HepG2 (cell line): Measurements from ENCODE around the gene CHD9. TPM values are rescaled to one million over a fixed set of nuclear protein-coding genes. Genes with fewer than 3 reads are reported as not detected.

Experiments
- BORCS8-MEF2B ChIP-seq: sonication (generic); formaldehyde crosslinking; IDR thresholded peaks from 2 replicates; pipeline ENCODE4 v1.8.0; 2022; ENCODE audit warnings: mild to moderate bottlenecking, missing genetic modification reagents
- SKI ChIP-seq: fragments of 450-650 bp; IDR thresholded peaks from one replicate; pipeline ENCODE4 v1.6.1; 2018; ENCODE audit warnings: mild to moderate bottlenecking; ENCODE audit not compliant: partially characterized antibody
- SP4 ChIP-seq: sonication (generic); formaldehyde crosslinking; IDR thresholded peaks from 2 replicates; pipeline ENCODE4 v1.8.1; 2023; ENCODE audit warnings: mild to moderate bottlenecking, missing genetic modification reagents
- TRIM24 ChIP-seq: sonication (generic); formaldehyde crosslinking; IDR thresholded peaks from 2 replicates; pipeline ENCODE4 v1.8.0; 2022; ENCODE audit warnings: mild to moderate bottlenecking, missing genetic modification reagents
- ZMYM3 ChIP-seq: sonication (generic); formaldehyde crosslinking; IDR thresholded peaks from 2 replicates; pipeline ENCODE4 v1.5.1; 2020; ENCODE audit warnings: mild to moderate bottlenecking, missing genetic modification reagents
- ZNF251 ChIP-seq: sonication (generic); formaldehyde crosslinking; IDR thresholded peaks from 2 replicates; pipeline ENCODE4 v1.9.0; 2021; ENCODE audit warnings: mild to moderate bottlenecking, missing genetic modification reagents
- ZNF460 ChIP-seq: sonication (generic); formaldehyde crosslinking; IDR thresholded peaks from 2 replicates; pipeline ENCODE4 v1.5.1; 2020; ENCODE audit warnings: missing genetic modification reagents, mild to moderate bottlenecking, borderline replicate concordance
- ZNF616 ChIP-seq: sonication (generic); formaldehyde crosslinking; IDR thresholded peaks from 2 replicates; pipeline ENCODE4 v1.5.0; 2020; ENCODE audit warnings: low read depth, mild to moderate bottlenecking, missing genetic modification reagents
- ZSCAN31 ChIP-seq: sonication (generic); formaldehyde crosslinking; IDR thresholded peaks from 2 replicates; pipeline ENCODE4 v1.5.0; 2020; ENCODE audit warnings: low read depth, mild to moderate bottlenecking, missing genetic modification reagents
- polyA plus RNA-seq, 8 experiments: library from polyadenylated mRNA; depleted of rRNA in 3 of 8; stranded (reverse) in 7 of 8; unstranded in 1 of 8; fragments of >200 nt; fragmentation: Illumina TruSeq in 4 of 8; extraction: Trizol in 4 of 8; gene quantifications; 2 replicates each; pipeline versions ENCODE4 v1.2.1 to v1.2.3, GENCODE V29; 2011 to 2016; ENCODE audit warnings: low read depth in 4 of 8, missing spikeins in 1 of 8, mixed read lengths in 1 of 8; ENCODE audit not compliant: insufficient read depth in 1 of 8
- total RNA-seq, 5 experiments: library from RNA; depleted of rRNA; stranded (reverse); fragments of >200 nt; fragmentation: Illumina TruSeq; extraction: Trizol; gene quantifications; 2 replicates each; pipeline ENCODE4 v1.2.3, GENCODE V29; 2016; ENCODE audit warnings: low read depth in 1 of 5
- TF ChIP-seq, protein P1 (sequence below): sonication (generic); formaldehyde crosslinking; IDR thresholded peaks from 2 replicates; pipeline ENCODE4 v1.5.0; 2020; ENCODE audit warnings: missing genetic modification reagents, mild to moderate bottlenecking, borderline replicate concordance
- TF ChIP-seq, protein P2 (sequence below): sonication (generic); formaldehyde crosslinking; IDR thresholded peaks from 2 replicates; pipeline ENCODE4 v1.4.0; 2020; ENCODE audit warnings: low read depth, mild to moderate bottlenecking, missing genetic modification reagents
- TF ChIP-seq, protein P3 (sequence below): sonication (generic); formaldehyde crosslinking; IDR thresholded peaks from 2 replicates; pipeline ENCODE4 v1.8.0; 2022; ENCODE audit warnings: low read depth, missing genetic modification reagents
- TF ChIP-seq, protein P4 (sequence below): sonication (generic); formaldehyde crosslinking; IDR thresholded peaks from 2 replicates; pipeline ENCODE4 v1.5.1; 2020; ENCODE audit warnings: mild to moderate bottlenecking, moderate library complexity, missing genetic modification reagents
- TF ChIP-seq, protein P5 (sequence below): sonication (generic); formaldehyde crosslinking; IDR thresholded peaks from 2 replicates; pipeline ENCODE4 v1.8.1; 2023; ENCODE audit warnings: mild to moderate bottlenecking, missing genetic modification reagents, borderline replicate concordance
- TF ChIP-seq, protein P6 (sequence below): sonication (generic); formaldehyde crosslinking; IDR thresholded peaks from 2 replicates; pipeline ENCODE4 v1.9.0; 2022; ENCODE audit warnings: low read depth, missing genetic modification reagents

The CHD9 gene
- total and polyA plus RNA-seq, 2 of the 13 experiments (the other 11 are each of a cell fraction or from before 2014, with no cell fraction given) = 23.4 to 27.7 TPM

DNA sequence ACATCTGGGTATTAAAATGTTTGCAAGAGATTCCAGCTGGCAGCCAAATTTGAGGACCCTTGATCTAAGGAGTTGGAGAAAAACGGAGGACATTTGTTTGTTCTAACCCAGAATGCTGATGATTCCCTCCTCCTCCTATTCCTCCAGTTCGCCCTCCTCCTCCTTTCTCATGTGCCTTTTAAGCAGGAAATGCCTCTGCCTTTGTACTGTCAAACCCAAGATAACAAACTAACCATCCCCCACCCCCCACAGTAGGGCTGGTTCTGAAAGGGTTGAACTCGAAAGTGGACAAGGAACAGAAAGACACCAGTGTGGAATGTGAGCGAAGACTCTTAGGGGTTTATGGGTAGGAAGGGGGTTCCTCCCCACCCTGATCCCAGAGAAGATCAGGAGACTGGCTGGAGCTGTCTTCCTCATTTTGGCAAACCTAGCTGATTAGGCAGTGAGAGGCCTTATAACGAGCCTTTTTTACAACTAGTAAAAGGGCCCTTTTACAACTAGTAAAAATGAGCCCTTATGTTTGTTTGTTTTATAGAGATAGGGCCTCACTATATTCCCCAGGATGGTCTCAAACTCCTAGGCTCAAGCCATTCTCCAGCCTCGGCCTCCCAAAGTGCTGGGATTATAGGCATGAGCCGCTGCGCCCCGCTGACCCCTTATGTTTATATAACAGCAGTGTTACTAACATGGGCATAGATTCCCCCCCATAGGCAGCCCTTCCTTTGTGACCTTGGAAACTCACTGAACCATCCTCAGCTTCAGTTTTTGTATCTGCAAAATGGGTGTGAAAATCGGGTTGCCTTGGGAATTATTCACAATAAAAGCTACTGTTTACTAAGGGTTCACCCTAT, 975 bp downstream of the CHD9 start (continued):
- TF ChIP-seq, protein P1, sequence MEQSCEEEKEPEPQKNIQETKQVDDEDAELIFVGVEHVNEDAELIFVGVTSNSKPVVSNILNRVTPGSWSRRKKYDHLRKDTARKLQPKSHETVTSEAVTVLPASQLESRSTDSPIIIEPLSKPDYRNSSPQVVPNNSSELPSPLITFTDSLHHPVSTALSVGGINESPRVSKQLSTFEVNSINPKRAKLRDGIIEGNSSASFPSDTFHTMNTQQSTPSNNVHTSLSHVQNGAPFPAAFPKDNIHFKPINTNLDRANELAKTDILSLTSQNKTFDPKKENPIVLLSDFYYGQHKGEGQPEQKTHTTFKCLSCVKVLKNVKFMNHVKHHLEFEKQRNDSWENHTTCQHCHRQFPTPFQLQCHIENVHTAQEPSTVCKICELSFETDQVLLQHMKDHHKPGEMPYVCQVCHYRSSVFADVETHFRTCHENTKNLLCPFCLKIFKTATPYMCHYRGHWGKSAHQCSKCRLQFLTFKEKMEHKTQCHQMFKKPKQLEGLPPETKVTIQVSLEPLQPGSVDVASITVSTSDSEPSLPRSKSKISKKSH (CRISPR knock-in tag) = no peak
- TF ChIP-seq SP4 (CRISPR knock-in tag) (peak; percentile 61), TRIM24 (CRISPR knock-in tag) (no peak), ZSCAN31 (no peak), ZMYM3 (CRISPR knock-in tag) (peak; percentile 93), ZNF616 (CRISPR knock-in tag) (no peak), SKI (no peak), ZNF251 (no peak), BORCS8-MEF2B (CRISPR knock-in tag) (no peak), ZNF460 (CRISPR knock-in tag) (no peak)
- TF ChIP-seq, protein P2, sequence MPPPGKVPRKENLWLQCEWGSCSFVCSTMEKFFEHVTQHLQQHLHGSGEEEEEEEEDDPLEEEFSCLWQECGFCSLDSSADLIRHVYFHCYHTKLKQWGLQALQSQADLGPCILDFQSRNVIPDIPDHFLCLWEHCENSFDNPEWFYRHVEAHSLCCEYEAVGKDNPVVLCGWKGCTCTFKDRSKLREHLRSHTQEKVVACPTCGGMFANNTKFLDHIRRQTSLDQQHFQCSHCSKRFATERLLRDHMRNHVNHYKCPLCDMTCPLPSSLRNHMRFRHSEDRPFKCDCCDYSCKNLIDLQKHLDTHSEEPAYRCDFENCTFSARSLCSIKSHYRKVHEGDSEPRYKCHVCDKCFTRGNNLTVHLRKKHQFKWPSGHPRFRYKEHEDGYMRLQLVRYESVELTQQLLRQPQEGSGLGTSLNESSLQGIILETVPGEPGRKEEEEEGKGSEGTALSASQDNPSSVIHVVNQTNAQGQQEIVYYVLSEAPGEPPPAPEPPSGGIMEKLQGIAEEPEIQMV (CRISPR knock-in tag) = no peak
- TF ChIP-seq, protein P3, sequence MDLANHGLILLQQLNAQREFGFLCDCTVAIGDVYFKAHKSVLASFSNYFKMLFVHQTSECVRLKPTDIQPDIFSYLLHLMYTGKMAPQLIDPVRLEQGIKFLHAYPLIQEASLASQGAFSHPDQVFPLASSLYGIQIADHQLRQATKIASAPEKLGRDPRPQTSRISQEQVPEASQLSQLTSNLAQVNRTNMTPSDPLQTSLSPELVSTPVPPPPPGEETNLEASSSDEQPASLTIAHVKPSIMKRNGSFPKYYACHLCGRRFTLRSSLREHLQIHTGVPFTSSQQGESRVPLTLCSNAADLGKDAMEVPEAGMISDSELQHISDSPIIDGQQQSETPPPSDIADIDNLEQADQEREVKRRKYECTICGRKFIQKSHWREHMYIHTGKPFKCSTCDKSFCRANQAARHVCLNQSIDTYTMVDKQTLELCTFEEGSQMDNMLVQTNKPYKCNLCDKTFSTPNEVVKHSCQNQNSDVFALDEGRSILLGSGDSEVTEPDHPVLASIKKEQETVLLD (CRISPR knock-in tag) = no peak
- TF ChIP-seq, protein P4, sequence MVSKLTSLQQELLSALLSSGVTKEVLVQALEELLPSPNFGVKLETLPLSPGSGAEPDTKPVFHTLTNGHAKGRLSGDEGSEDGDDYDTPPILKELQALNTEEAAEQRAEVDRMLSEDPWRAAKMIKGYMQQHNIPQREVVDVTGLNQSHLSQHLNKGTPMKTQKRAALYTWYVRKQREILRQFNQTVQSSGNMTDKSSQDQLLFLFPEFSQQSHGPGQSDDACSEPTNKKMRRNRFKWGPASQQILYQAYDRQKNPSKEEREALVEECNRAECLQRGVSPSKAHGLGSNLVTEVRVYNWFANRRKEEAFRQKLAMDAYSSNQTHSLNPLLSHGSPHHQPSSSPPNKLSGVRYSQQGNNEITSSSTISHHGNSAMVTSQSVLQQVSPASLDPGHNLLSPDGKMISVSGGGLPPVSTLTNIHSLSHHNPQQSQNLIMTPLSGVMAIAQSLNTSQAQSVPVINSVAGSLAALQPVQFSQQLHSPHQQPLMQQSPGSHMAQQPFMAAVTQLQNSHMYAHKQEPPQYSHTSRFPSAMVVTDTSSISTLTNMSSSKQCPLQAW (CRISPR knock-in tag) = no peak
- TF ChIP-seq, protein P5, sequence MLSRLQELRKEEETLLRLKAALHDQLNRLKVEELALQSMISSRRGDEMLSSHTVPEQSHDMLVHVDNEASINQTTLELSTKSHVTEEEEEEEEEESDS (CRISPR knock-in tag) = no peak
- TF ChIP-seq, protein P6, sequence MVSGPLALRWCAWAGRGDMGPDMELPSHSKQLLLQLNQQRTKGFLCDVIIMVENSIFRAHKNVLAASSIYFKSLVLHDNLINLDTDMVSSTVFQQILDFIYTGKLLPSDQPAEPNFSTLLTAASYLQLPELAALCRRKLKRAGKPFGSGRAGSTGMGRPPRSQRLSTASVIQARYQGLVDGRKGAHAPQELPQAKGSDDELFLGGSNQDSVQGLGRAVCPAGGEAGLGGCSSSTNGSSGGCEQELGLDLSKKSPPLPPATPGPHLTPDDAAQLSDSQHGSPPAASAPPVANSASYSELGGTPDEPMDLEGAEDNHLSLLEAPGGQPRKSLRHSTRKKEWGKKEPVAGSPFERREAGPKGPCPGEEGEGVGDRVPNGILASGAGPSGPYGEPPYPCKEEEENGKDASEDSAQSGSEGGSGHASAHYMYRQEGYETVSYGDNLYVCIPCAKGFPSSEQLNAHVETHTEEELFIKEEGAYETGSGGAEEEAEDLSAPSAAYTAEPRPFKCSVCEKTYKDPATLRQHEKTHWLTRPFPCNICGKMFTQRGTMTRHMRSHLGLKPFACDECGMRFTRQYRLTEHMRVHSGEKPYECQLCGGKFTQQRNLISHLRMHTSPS (CRISPR knock-in tag) = no peak
